ENCODE data around the gene MAPK8IP1. TPM values are rescaled to one million over a fixed set of nuclear protein-coding genes. Genes with fewer than 3 reads are reported as not detected.
"Not testable (repeated sequence)": the region's sequence is repeated elsewhere in the genome, so short reads cannot be mapped to it uniquely, and the experiment has no call there.

The MAPK8IP1 gene
- total RNA-seq, 1 donor from 2014 or later = 0.66 TPM

DNA sequence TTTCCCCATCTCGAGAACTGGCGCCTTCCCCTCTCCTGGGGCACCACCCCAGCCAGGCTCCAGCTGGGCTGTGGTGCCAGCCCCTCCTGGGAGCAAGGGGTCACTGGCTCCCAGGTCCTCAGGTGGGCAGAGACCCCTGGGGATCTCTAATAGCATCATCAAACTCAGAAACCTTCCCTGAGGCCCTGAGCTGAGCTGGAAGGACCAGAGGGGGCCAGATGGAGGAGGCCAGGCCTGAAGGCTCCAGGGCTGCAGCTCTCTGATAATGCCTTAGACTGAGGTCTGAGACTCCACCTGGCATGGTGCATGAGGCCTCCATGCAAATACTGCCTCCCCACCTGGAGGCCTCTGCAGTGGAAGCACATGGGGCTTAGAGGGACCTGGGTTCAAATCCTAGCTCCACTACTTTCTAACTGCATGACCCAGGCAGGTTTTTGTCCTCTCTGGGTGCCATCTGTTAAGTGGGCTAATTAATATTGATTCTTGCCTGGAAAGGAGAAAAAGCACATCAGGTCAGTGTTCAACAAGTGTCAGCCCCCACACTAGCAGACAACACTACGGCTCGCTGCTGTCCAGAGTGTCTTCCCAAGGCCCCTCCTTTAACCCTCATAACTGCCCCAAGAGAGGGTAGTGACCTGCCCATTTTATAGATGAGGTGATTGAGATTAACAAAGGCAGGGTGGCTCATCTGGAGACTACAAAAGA, 1.5 kb downstream of the MAPK8IP1 start:
- intact Hi-C loops (cut with micrococcal nuclease) = loop anchor here (5.0 kb wide), 1 partner anchor 40 kb away; the partner anchor contains the start of gene CRY2

- intact Hi-C loops (cut with micrococcal nuclease) = loop anchor here (5.0 kb wide), 1 partner anchor 40 kb away; the partner anchor contains the start of gene CRY2
These were observed 2.1 kb downstream of the MAPK8IP1 start for GRCh38 chr11:45887587-45887986.

DNA sequence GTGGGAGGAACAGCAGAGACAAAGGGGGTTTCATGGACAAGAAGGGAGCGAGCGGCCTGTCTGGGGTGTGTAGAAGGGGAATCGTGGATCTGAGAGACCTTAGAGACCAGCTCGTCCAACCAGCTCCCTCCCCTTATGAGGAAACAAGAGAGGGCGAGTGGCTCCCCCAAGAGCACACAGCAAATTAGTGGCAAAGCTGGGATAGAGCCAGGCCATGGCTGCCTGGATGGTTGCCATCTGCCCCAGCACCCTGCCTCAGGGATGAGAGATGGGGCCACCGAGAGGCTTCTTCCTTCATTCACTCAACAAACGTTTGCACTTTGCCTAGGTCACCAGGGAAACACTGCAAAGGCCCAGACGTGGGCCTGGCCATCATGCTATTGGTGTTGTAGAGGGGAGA, 4.1 kb downstream of the MAPK8IP1 start:
- intact Hi-C loops (cut with micrococcal nuclease) = loop anchor here (5.0 kb wide), 1 partner anchor 42 kb away; the partner anchor contains the start of gene CRY2

GRCh38 chr11:45889966-45890365, 4.5 kb downstream of the MAPK8IP1 start:
- intact Hi-C loops (cut with micrococcal nuclease) = loop anchor here (5.0 kb wide), 1 partner anchor 43 kb away; the partner anchor contains the start of gene CRY2

DNA sequence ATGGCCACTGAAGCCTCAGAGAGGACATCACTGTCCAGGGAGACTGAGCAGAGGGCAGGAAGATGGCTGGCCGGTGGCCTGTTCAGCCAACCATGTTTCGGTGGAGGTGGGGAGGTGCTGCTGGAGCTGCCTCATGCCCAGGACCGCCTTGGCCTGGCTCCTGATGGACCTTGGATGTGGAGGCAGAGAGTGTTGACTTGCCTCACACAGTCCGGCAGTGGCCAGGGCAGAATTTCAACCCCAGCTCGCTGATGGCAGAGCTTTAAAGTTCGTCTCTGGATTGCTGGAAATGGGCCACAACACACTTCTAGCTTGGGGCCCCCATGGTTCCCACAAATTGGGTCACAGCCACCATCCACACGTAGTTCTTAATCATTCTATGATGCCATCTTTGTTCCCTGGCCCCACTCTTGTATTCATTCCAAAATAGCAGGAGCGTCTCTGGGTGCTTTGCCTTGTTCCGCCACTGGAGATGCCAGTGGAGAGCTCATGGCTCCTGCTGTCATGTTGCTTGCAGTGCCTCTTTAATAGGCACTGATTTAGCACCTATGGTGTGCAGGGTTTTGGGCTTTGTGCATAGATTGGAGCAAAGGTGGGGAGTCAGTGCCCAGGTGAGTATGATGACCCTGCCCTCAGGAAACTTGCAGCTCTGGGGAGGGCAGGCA, 5.6 kb downstream of the MAPK8IP1 start:
- intact Hi-C loops (cut with micrococcal nuclease) = no loop called here

DNA sequence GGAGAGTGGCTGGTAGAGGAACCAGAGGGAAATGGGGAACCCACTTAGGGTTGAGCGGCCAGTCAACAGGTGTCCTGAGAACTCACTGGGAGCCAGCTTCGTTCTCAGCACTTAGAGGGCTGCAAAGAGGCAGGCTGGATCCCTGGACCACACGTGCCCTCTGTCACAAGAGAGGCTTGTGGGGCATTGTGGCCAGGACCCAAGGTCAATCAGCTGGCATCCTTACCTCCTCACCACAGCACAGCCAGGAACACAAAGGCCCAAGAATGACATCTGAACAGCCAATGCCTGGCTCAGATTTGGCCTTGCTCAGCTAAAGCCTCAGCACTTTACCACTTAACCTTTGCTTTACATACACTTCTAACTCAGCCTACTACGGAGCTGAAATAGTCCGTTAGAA, 7.4 kb downstream of the MAPK8IP1 start:
- intact Hi-C loops (cut with micrococcal nuclease) = no loop called here

GRCh38 chr11:45894555-45895247, 9.2 kb downstream of the MAPK8IP1 start:
- intact Hi-C loops (cut with micrococcal nuclease) = no loop called here

GRCh38 chr11:45895553-45896259, 10.3 kb downstream of the MAPK8IP1 start:
- intact Hi-C loops (cut with micrococcal nuclease) = no loop called here

DNA sequence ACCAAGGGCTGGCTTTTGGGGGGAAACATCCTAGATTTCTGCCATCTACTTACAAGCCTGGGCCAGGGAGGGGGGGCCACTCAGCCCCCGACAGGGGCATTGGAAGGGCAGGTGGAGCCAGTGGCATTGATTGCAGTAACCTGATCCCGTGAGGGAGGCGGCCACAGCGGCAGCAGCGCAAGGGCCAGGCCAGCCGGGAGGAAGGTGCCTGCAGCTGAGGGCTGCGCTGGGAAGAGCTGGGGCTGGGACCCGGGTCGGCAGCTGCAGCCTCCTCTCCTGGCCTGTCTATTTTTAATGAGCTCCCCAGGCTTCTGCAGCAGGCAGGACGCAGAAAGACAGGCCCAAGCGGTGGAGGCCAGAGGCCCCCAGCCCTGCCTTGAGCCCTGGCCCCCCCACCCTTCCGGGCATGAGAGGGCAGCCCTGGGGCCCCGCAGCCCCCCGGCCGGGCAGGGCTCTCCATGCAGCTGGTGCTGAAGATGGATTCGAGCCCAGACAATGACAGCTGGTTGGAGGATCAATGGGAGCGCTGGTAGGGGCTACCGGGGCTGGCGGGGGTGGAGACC, 11.1 kb downstream of the MAPK8IP1 start:
- intact Hi-C loops (cut with micrococcal nuclease) = no loop called here

GRCh38 chr11:45897556-45897955, 12.1 kb downstream of the MAPK8IP1 start:
- intact Hi-C loops (cut with micrococcal nuclease) = no loop called here

GRCh38 chr11:45899086-45899447, 13.6 kb downstream of the MAPK8IP1 start:
- intact Hi-C loops (cut with micrococcal nuclease) = loop anchor here (1.0 kb wide), 1 partner anchor 19 kb away; no protein-coding TSS in a partner anchor

DNA sequence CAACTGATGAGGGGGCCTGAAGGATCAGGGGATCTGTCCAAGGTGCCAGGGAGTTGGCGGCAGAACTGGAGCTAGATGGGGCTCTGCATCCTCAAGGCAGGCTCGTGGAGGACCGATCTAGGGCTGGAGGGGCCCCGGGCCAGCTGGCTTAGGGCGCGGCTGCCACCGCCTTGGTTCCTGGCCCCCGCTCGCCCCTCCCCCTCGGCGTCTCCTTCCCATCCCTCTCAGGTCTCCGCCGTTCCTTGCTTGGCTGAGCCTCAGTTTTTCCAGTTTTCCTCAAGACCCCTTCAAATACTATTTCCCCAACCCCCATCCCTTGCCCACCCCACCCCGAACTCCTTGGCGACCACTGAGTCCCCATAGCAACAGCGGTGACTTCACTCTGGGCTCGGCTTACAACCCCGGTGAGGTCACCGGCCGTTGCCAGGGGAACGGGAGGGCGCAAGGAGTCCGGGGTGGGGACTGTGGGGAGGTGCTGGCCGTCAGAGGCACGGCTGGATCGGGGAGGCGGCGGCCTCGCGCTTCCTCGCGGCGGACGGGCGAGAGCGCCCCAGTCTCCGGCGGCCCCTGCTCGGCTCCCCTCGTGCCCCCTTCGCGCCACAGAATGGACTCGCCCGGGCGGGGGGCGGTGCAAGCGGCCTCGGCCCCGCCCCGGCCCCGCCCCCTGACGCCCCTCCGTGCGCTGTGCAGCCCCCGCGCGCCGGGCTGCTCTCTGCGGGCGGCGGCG, 14.2 kb downstream of the MAPK8IP1 start:
- intact Hi-C loops (cut with micrococcal nuclease) = loop anchor here (1.0 kb wide), 1 partner anchor 19 kb away; no protein-coding TSS in a partner anchor

DNA sequence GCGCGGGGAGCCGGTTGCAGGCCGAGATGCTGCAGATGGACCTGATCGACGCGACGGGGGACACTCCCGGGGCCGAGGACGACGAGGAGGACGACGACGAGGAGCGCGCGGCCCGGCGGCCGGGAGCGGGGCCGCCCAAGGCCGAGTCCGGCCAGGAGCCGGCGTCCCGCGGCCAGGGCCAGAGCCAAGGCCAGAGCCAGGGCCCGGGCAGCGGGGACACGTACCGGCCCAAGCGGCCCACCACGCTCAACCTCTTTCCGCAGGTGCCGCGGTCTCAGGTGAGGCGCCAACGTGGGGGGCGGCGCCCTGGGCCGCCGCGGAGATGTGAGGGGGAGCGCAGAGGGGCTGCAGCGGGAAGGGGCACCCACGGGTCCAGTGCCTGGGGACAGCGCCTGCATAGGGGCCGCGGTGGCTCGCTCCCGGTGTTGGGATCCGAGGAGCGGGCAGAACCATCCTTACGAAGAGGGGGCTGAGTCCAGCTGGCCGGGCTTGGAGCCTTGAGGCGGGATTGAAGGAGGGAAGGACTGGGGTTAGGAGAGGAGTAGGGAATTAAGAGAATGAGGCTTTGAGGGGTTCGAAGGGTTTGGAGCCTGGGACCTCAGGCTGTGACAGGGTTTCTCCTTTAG, 14.8 kb downstream of the MAPK8IP1 start:
- intact Hi-C loops (cut with micrococcal nuclease) = not testable (repeated sequence)

GRCh38 chr11:45900916-45901617, 15.6 kb downstream of the MAPK8IP1 start:
- intact Hi-C loops (cut with micrococcal nuclease) = no loop called here

- intact Hi-C loops (cut with micrococcal nuclease) = no loop called here
These were observed 16.2 kb downstream of the MAPK8IP1 start for GRCh38 chr11:45901626-45902025.

- intact Hi-C loops (cut with micrococcal nuclease) = no loop called here
These were observed 17.3 kb downstream of the MAPK8IP1 start for GRCh38 chr11:45902452-45903380.

DNA sequence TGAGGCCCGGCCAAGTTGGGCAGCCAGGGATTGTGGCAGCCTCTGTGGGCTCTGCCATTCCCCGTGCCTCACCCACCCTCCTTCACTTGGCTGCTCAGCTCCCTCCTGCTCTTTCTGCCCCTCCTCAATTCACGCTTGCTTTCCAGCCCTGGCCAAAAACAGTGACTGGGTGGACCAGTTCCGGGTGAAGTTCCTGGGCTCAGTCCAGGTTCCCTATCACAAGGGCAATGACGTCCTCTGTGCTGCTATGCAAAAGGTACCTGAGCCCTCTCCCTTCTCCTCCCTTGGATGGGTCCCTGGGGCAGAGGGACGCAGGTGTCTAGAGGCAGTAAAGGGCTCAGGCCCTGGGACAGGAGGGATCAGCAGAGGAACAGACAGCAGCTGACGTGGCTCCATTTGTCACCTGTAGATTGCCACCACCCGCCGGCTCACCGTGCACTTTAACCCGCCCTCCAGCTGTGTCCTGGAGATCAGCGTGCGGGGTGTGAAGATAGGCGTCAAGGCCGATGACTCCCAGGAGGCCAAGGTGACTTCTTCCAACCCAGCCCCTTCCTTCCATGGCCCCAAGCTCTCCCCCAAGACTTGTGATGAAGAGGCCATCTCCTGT, 19.0 kb downstream of the MAPK8IP1 start:
- intact Hi-C loops (cut with micrococcal nuclease) = no loop called here

GRCh38 chr11:45905095-45905494, 19.6 kb downstream of the MAPK8IP1 start:
- intact Hi-C loops (cut with micrococcal nuclease) = no loop called here
